Measurements from ENCODE around the gene PAPSS1. TPM values are rescaled to one million over a fixed set of nuclear protein-coding genes. Genes with fewer than 3 reads are reported as not detected.

PAPSS1 gene
- total and polyA plus RNA-seq, 2 donors (not counting 3 experiments of a cell fraction or from before 2014, with no cell fraction given) = 69.6 to 77.2 TPM

DNA sequence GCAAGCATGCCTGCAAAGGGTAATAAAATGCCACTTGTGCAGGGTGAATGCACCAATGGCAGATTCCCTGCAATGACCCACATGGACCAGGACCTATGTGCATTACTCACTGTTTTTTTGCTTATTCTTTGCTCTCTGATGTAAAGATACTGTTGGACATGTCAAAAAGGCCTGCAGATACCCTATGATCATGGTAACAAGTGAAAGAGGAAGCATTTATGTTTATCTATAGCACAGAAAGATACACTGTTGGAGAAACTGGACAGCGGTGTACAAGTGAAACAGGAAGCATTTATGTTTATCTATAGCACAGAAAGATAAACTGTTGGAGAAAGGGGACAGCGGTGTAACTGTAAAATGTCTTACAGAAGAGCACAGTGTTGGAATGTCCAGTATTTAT, 127.5 kb downstream of the PAPSS1 start:
- dilution Hi-C loops (cut with MboI; ENCODE audit: extremely low pct_ligation_motif_present, low sequenced_read_pairs) (no loop called here), intact Hi-C loops (cut with micrococcal nuclease) (no loop called here)
- DNase-seq (ENCODE audit: low read depth, low spot score) (no peak), FAIRE-seq (no peak)
- CTCF ChIA-PET = no interaction called here
- POLR2A ChIA-PET = no interaction called here
- BruUV-seq (replicated peaks) = no TSS peak
- Histone ChIP-seq H3K4me1 (ENCODE audit: control insufficient read depth, extremely low read depth, insufficient read depth, low read length) (no peaks in the 10 kb centered on the region), H3K36me3 (ENCODE audit: control insufficient read depth in 2 of 2, extremely low read depth in 1 of 2, insufficient read depth in 2 of 2, low read length in 2 of 2) (no peaks in the 10 kb centered on the region), H4K20me1 (replicated peaks; ENCODE audit: control insufficient read depth, extremely low read depth, insufficient read depth, low read length) (no peaks in the 10 kb centered on the region), H3K9me1 (replicated peaks; ENCODE audit: control insufficient read depth, extremely low read depth, insufficient read depth, low read length) (no peaks in the 10 kb centered on the region), H3K4me2 (ENCODE audit: insufficient read depth, low read length) (no peak overlapping the region), H3K27ac (ENCODE audit: insufficient read depth, low read depth, low read length) (no peak overlapping the region), H3K79me2 (ENCODE audit: control insufficient read depth, insufficient read depth, low read length) (no peaks in the 10 kb centered on the region), H2AFZ (ENCODE audit: low read depth, low read length) (no peak overlapping the region), H3K9ac (replicated peaks; ENCODE audit: extremely low read depth, insufficient read depth, low read length) (no peak overlapping the region), H3K27me3 (ENCODE audit: control insufficient read depth in 2 of 2, insufficient read depth in 2 of 2, low read length in 2 of 2) (no peaks in the 10 kb centered on the region), H3K9me3 (replicated peaks; ENCODE audit: control insufficient read depth, insufficient read depth, low read length) (no peaks in the 10 kb centered on the region), H3K4me3 (replicated peaks in 1 of 3; ENCODE audit: insufficient read depth in 1 of 3, low read depth in 1 of 3, low read length in 3 of 3) (no peak overlapping the region)
- no peak for TF ChIP-seq POLR2AphosphoS5 (IDR thresholded peaks at IDR 0.05; ENCODE audit: insufficient read depth, low read depth, low read length)
- TF ChIP-seq, protein P1, sequence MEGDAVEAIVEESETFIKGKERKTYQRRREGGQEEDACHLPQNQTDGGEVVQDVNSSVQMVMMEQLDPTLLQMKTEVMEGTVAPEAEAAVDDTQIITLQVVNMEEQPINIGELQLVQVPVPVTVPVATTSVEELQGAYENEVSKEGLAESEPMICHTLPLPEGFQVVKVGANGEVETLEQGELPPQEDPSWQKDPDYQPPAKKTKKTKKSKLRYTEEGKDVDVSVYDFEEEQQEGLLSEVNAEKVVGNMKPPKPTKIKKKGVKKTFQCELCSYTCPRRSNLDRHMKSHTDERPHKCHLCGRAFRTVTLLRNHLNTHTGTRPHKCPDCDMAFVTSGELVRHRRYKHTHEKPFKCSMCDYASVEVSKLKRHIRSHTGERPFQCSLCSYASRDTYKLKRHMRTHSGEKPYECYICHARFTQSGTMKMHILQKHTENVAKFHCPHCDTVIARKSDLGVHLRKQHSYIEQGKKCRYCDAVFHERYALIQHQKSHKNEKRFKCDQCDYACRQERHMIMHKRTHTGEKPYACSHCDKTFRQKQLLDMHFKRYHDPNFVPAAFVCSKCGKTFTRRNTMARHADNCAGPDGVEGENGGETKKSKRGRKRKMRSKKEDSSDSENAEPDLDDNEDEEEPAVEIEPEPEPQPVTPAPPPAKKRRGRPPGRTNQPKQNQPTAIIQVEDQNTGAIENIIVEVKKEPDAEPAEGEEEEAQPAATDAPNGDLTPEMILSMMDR (IDR thresholded peaks at IDR 0.05; ENCODE audit: extremely low read depth in 1 of 2, insufficient read depth in 1 of 2, low read depth in 1 of 2, low read length in 2 of 2) = no peak
- no peak for TF ChIP-seq GATA2 (IDR thresholded peaks at IDR 0.05; ENCODE audit: insufficient read depth, insufficient read length, low read depth, low read length)
- no peak for TF ChIP-seq JUN (IDR thresholded peaks at IDR 0.05; ENCODE audit: borderline replicate concordance, insufficient read depth, insufficient read length, low read depth)
- TF ChIP-seq EZH2 (IDR thresholded peaks at IDR 0.05; ENCODE audit: borderline replicate concordance, low read depth, low read length, severe bottlenecking) = no peak
- no peak for TF ChIP-seq FOS (IDR thresholded peaks at IDR 0.05; ENCODE audit: borderline replicate concordance, insufficient read depth, low read length)
- TF ChIP-seq, protein P2, sequence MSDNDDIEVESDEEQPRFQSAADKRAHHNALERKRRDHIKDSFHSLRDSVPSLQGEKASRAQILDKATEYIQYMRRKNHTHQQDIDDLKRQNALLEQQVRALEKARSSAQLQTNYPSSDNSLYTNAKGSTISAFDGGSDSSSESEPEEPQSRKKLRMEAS (IDR thresholded peaks at IDR 0.05; ENCODE audit: insufficient read depth, insufficient read length) = no peak
- no peak for TF ChIP-seq MYC (IDR thresholded peaks at IDR 0.05; ENCODE audit: low read depth, low read length)
- TF ChIP-seq POLR2A (IDR thresholded peaks at IDR 0.05; ENCODE audit: low read depth, low read length) = no peak
